Measurements from ENCODE around the gene ILK.

Gene ILK

GRCh38 chr11:6621711-6622211, 18.2 kb downstream of the ILK start:
- no peak for DNase-seq (ENCODE audit: low spot score)

DNA sequence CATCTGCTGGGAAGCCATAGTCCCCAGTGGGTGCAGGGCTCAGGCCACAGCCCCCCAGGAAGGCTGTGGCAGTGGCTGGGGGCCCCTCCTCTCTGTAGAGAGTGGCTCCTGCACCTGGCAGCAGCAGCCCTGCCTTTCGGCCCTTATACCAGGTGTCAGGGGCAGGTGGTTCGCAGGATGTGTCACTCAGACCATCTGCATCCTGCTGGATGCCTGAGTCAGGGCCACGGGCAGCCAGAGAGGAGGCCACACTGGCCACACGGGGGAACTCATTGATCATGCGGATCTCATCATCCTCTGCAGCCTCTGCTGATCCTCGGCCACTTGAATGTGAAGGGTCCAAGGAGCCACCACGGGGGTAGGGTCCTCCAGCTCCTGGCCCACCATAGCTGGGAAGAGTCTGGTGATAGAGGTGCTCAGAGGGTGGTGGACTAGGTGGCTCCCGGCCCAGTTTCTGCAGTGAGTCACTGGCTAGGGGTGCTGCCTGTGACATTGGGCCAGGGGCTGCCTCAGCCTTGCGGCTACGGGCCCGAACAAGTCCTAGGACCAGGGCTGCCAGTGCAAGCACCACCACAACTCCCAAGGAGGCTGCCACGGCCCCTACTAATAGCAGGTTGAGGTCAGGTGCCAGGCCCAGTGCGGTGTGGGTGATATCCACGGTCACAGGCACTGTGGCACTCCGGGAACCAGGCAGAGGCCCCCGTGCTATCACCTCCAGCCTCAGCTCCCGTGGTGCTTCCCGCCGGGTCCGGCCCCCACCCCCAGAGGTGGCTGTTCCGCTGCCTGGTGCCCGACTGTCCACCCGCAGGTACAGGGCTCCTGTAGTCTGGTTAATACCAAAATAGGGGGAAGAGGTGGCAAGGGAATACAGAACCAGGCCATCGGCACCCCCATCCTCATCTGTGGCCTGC, 18.9 kb downstream of the ILK start:
- DNase-seq (ENCODE audit: low spot score), result no peak

DNA sequence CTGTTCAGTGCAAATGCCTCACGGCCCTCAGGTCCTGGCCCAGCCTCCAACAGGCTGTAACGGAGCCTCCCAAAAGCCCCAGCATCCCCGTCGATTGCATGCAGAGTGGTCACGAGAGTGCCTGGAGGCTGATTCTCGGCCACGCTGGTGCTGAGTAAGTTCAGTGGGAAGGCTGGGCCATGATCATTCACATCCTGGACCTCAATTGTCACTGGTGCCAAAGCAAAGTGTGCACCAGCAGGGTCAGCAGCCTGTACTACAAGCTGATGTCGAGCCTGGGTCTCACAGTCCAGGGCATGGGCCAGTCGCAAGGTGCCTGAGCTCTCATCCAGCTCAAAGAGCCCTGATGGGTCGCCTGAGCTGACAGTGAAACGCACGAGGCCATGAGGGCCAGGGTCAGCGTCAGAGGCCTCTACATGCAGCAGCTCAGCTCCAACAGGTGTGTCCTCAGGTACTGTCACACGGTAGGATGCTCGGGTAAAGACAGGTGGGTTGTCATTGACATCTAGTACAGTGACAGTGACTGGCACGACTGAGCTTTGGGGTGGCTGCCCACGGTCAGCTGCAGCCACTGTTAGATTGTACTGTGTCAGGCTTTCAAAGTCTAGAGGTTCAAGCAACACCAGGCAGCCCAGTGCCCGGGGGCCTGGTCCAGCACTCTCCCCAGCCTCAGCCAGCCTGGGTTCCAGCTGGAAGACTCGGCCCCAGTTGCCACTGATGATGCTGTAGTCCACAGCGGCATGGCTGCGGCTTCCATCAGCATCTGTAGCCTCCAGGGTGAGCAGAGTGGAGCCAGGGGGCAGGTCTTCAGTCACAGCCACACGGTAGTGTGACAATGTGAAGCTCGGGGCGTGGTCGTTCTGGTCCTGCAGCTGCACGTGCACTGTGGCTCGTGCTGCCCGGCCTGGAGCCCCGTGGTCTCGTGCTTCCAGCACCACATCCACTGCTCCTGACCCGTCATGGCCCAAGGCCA, 20.1 kb downstream of the ILK start:
- no peak for DNase-seq (ENCODE audit: low spot score)

- no peak for DNase-seq (ENCODE audit: low spot score)
These were observed 21.7 kb downstream of the ILK start for GRCh38 chr11:6625156-6625831.

DNA sequence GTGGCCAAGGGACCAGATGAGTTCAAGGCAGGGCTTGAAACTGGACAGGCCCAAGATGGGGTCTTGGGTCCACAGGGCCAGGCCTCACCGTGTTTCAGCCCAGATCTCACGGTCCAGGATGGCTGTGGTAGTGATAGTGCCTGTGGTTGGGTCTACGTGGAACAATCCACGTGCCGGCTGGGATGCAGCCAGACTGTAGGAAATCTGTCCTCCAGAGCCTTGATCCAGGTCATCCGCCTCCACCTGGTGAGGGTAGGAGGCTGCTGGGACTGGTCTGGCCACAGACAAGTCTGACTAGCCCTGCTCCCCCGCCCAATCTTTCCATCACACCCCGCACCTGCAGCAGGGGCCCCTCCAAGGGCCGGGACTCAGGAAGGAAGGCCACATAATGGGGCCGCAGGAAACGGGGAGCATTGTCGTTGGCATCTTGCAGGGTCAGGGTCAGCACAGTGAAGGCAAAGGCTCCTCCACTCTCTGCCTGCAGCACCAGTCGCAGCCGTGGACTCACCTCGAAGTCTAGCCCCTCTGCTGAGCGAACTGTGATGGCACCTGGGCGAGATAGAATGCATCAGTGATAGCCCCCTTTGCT, 22.4 kb downstream of the ILK start:
- DNase-seq (ENCODE audit: low spot score), result no peak

GRCh38 chr11:6626971-6627761, 23.6 kb downstream of the ILK start:
- no peak for DNase-seq (ENCODE audit: low spot score)

DNA sequence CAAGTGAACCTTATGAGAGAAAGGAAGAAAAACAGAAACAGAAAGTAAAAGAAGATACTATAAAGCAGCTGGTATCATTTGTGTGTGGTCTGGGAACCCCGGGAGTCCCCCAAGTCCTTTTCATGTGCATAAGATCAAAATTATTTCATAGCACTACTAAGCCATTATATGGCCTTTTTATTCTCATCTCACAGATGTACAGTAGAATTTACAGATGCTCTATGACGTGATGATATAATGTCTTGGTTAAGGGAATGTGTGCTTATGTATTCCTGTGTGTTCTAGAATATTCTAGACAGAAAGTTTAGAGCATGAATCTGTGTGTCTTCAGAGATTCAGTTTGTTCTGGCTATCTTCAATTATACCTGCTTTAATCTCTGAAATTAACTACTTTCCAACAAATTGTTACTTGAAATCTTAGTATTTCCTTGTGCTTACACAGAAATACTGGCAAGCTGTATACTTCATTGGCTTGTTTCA, 24.2 kb downstream of the ILK start:
- no peak for DNase-seq (ENCODE audit: low spot score)

DNA sequence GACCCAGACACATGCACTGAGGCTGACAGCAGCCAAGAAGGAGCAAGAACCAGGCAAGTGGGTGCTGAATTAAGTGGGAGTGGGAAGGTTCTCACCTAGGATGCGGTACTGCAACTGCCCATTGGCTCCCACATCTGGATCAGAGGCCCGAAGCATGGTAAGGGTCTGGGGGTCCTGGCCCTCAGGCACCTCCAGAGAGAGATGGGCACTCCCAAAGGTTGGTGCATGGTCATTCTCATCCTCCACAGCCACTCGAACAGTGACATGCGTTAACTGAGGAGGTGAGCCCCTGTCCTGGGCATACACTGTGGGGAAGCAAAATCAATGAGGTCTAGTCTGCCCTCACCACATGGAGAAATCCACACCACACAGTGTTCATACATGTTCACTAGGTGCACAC, 25.0 kb downstream of the ILK start:
- no peak for DNase-seq (ENCODE audit: low spot score)

DNA sequence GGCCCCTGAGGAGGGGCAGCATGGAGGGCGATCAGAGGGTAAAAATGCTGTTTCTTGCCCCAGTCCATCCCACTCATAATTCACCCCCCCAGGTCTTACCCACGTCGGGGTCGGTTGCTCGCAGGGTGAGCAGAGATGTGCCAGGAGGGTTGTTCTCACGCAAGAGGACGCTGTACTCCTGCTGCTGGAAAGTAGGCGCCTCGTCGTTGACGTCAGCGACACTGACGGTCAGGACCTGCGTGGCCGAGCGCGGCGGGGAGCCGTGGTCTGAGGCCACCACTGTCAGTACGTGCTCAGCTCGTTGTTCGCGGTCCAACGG, 26.0 kb downstream of the ILK start:
- no peak for DNase-seq (ENCODE audit: low spot score)

- DNase-seq (ENCODE audit: low spot score), result no peak
These were observed 26.5 kb downstream of the ILK start for GRCh38 chr11:6629892-6630631.

DNA sequence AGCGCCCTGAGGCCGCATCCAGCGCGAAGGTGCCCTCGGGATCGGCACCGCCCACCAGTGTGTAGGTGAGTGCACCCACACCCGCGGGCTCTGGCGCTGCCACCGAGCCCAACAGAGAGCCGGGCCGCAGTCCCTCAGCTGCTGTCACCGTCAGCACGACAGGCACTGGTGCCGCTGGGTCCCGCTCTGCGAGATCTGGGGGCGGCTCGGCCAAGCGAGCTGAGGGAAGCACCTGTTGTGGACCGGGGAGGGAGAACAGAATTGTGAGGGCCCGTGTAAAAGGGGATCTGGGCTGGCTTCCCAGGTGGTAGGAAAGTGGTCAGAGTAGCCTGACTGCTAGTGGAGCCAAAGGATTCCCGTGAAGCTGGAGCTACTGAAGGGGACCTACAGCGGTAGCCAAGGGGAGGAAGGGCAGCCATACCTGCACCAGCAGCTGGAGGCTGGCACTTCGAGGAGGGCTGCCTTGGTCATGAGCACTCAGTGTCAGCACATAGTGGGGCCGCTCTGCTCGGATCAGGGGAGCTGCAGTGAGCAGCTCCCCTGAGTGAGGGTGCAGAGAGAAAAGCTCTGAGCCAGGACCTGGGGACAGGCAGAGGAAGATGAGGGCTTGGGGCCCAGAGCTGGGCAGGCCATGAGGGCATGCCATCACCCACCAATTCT, 27.2 kb downstream of the ILK start:
- DNase-seq (ENCODE audit: low spot score), result no peak

GRCh38 chr11:6631361-6631890, 27.9 kb downstream of the ILK start:
- DNase-seq (ENCODE audit: low spot score), result no peak

- DNase-seq (ENCODE audit: low spot score), result no peak
These were observed 28.8 kb downstream of the ILK start for GRCh38 chr11:6632116-6633073.

DNA sequence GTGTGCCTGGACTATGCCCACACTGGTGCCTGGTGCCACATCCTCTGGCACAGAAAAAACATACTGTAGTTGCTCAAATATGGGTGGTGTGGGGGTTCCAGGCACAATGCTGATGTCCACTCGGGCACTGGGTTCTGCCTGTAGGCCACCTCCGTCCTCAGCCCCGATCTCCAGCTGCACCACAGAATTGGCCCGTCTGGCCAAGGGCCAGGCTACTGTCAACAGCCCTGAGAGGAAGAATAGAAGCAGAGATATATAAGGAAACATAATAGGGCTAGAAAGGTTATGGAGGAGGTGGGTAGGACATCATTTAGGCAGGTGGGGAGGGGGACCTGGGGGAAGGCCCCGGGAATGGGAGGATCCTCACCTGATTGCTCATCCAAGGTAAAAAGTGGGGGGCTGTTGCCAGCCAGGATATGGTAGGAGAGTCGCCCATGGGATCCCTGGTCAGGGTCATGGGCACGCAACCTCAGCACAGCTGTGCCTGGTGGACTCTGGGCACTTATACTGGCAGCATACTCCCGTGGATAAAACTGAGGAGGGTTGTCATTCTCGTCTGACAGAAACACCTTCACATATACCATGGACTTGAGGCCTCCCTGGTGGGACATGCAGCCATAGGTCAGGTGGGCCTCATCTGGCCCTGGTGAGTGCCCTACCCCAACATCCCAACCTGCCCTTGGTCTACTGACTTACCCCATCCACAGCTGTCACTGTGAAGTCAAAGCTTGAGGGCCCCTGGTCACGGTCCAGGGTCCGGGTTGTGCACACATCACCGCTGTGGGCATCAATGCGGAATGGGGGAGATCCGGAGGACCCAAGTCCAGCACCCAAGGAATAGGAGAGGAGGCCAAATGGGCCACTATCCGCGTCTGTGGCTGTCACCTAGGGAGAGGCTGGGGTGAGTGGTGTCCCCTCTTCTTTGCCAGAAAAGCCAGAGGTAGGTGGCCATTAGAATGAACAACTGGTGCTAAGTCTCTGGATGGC, 30.1 kb downstream of the ILK start:
- no peak for DNase-seq (ENCODE audit: low spot score)

DNA sequence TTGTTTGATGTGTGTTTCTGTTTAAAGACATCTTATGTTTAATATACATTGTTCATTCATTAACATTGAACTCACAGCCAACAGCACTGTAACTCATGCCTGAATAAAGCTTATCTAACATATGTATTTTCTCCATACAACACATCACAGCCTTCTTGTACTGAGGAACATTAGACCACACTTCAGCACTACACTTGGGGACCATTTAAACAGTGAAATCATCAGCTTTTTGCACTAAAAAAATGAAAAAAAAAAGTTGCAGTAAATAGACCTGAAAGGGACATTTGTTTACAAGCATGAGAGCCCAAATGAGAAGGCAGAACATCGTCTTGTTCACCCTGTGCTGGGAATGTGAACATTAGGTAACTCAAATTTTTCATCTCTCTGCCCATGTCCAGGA, 31.0 kb downstream of the ILK start:
- no peak for DNase-seq (ENCODE audit: low spot score)

- DNase-seq (ENCODE audit: low spot score), result peak; percentile 58
These were observed 31.7 kb downstream of the ILK start for GRCh38 chr11:6635082-6635932.
